Tibial nerve (tissue), 3 donors: ENCODE measurements around the gene DIP2C.

Experiments used
- CTCF ChIP-seq, 5 experiments: fragments of 200-600 bp in 3 of 5; fragments of 450-650 bp in 2 of 5; sonication (generic) in 3 of 5; IDR thresholded peaks; one replicate each; pipeline ENCODE4 v1.5.1; 2016 to 2019; ENCODE audit warnings: antibody characterized with exemption in 5 of 5, mild to moderate bottlenecking in 3 of 5, moderate library complexity in 2 of 5
- POLR2A ChIP-seq, 2 donors: fragments of 450-650 bp; IDR thresholded peaks; one replicate each; pipeline ENCODE4 v1.6.1; 2017; ENCODE audit warnings: antibody characterized with exemption in 2 of 2, mild to moderate bottlenecking in 2 of 2, moderate library complexity in 2 of 2

- TF ChIP-seq CTCF (IDR thresholded peaks at IDR 0.05) (no peak), POLR2A (IDR thresholded peaks at IDR 0.05) (no peak)
Observed at GRCh38 chr10:670990-671389, 18.5 kb downstream of the DIP2C start.
